Keratinocyte (primary cell): ENCODE measurements around the gene IKZF1.

Experiments
- CTCF ChIP-seq, 3 experiments: IDR thresholded peaks in 1 of 3; conservative IDR thresholded peaks in 1 of 3; optimal IDR thresholded peaks in 1 of 3; 2 replicates in 2 of 3; 3 replicates in 1 of 3; pipeline versions ENCODE3 to v1.5.1; 2011; ENCODE audit warnings: low read length in 3 of 3, mild to moderate bottlenecking in 3 of 3, moderate library complexity in 2 of 3, control low read depth in 1 of 3, inconsistent platforms in 1 of 3; ENCODE audit not compliant: insufficient read depth in 2 of 3; ENCODE audit errors: extremely low read depth in 1 of 3
- EZH2 ChIP-seq: IDR thresholded peaks from one replicate; pipeline ENCODE4 v1.6.1; 2012; ENCODE audit warnings: inconsistent platforms, mild to moderate bottlenecking, low read length, moderate library complexity

GRCh38 chr7:50425318-50425717 is 120.8 kb downstream of the IKZF1 start:
- TF ChIP-seq CTCF (optimal IDR thresholded peaks at IDR 0.05 in 1 of 3, IDR thresholded peaks at IDR 0.05 in 1 of 3, conservative IDR thresholded peaks at IDR 0.05 in 1 of 3; ENCODE audit: extremely low read depth in 1 of 3, insufficient read depth in 2 of 3, low read length in 3 of 3) (no peak), EZH2 (no peak)
